ENCODE results near the gene DYNC2I2.

Gene DYNC2I2

GRCh38 chr9:128689820-128690683 lies 33.4 kb upstream of the DYNC2I2 start:
- TF ChIP-seq, protein P1, sequence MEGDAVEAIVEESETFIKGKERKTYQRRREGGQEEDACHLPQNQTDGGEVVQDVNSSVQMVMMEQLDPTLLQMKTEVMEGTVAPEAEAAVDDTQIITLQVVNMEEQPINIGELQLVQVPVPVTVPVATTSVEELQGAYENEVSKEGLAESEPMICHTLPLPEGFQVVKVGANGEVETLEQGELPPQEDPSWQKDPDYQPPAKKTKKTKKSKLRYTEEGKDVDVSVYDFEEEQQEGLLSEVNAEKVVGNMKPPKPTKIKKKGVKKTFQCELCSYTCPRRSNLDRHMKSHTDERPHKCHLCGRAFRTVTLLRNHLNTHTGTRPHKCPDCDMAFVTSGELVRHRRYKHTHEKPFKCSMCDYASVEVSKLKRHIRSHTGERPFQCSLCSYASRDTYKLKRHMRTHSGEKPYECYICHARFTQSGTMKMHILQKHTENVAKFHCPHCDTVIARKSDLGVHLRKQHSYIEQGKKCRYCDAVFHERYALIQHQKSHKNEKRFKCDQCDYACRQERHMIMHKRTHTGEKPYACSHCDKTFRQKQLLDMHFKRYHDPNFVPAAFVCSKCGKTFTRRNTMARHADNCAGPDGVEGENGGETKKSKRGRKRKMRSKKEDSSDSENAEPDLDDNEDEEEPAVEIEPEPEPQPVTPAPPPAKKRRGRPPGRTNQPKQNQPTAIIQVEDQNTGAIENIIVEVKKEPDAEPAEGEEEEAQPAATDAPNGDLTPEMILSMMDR (IDR thresholded peaks at IDR 0.05; ENCODE audit: control insufficient read depth, extremely low read depth, insufficient read depth): no peak
- DNase-seq (ENCODE audit: low read depth): no peak
- H3K4me3 ChIP-seq (ENCODE audit: low read depth, low read length): peak overlapping the region; percentile 97

- TF ChIP-seq, protein P1 (IDR thresholded peaks at IDR 0.05; ENCODE audit: control insufficient read depth, extremely low read depth, insufficient read depth): no peak
- DNase-seq (ENCODE audit: low read depth): no peak
- peak overlapping the region; percentile 54 for H3K4me3 ChIP-seq (ENCODE audit: low read depth, low read length)
These were observed 32.7 kb upstream of the DYNC2I2 start for GRCh38 chr9:128689293-128689774.

GRCh38 chr9:128688501-128689292 lies 32.0 kb upstream of the DYNC2I2 start, which contains the start of gene SET:
TSS of gene SET (plus strand) at chr9:128689222. CDS start at chr9:128689583, 361 bp downstream.
- H3K4me3 ChIP-seq (ENCODE audit: low read depth, low read length): peak within 1 kb of the TSS; percentile 97
- TF ChIP-seq, protein P1 (IDR thresholded peaks at IDR 0.05; ENCODE audit: control insufficient read depth, extremely low read depth, insufficient read depth): no peak
- DNase-seq (ENCODE audit: low read depth): no peak

DNA sequence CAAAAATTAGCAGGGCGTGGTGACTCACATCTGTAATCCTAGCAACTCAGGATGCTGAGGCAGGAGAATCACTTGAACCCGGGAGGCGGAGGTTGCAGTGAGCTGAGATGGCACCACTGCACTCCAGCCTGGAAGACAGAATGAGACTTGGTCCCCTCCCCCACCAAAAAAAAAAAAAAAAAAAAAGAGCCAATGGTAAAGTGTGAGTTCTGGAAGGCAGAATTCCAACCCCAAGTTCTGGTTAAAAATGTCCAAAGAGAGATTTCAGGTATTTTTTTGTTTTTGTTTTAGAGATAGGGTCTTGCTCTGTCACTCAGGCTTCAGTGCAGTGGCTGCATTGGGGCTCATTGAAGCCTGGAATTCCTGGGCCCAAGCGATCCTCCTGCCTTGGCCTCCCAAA lies 30.8 kb upstream of the DYNC2I2 start:
- TF ChIP-seq, protein P1 (IDR thresholded peaks at IDR 0.05; ENCODE audit: control insufficient read depth, extremely low read depth, insufficient read depth): no peak
- no peak for DNase-seq (ENCODE audit: low read depth)
- H3K4me3 ChIP-seq (ENCODE audit: low read depth, low read length): no peak overlapping the region

DNA sequence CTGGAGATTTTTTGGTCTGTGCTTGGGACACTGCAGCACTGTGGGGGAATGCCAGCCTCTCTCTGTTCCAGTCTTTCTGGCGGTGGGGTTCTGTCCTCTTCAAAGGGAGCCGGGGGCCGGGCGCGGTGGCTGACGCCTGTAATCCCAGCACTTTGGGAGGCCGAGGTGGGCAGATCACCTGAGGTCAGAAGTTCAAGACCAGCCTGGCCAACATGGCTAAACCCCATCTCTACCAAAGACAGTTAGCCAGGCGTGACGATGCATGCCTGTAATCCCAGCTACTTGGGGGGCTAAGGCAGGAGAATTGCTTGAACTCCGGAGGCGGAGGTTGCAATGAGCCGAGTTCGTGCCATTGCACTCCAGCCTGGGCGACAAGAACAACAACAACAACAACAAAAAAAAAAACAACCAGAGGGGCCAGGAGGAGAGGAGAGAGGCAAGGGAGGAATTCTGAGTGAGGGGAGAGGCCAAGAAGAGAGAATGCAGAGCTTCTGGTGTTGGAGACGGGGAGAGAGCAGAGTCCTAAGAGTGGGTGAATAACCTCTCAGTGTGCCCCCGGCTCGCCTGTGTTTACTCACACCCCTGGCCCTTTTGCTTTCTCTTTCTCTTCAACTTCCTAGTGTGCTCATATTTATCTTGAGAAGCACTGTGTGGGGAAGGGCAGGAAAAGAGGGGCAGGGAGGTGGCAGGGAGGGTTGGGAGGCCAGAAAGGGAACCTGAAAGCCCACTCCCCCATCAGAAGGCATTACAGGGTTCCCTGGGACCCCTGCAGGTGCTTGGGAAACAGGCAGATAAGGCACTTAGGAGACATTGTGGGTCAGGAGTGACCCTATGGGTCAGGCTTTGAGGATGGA lies 29.2 kb upstream of the DYNC2I2 start:
- H3K4me3 ChIP-seq (ENCODE audit: low read depth, low read length): peak overlapping the region; percentile 97; the same call in 1 of the 2 replicates
- TF ChIP-seq, protein P1 (IDR thresholded peaks at IDR 0.05; ENCODE audit: control insufficient read depth, extremely low read depth, insufficient read depth): no peak
- no peak for DNase-seq (ENCODE audit: low read depth)
